ENCODE measurements around the gene CDC14A.
A peak's percentile ranks its signal among the peaks of the same experiment; 100 is the strongest.
"Not testable (repeated sequence)": the region's sequence is repeated elsewhere in the genome, so short reads cannot be mapped to it uniquely, and the experiment has no call there.

Gene CDC14A

DNA sequence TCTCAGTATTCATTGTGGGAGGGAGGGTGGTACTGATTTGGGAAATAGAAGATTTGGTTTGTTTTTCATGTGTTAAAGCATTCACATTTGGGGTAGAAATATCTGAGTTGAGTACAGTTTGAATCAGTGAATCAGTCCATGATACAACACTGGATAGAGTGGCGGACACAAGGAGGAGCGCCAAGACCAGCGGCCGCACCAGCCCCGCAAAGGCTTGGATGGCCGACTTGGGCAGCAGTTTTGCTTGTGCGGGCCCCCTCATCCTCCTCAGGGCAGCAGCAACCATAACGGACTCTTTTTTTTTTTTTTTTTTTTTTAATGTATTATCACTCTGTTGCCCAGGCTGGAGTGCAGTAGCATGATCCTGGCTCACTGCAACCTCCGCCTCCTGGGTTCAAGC lies 20.0 kb upstream of the CDC14A start:
- DNase-seq (ENCODE audit: low spot score), result no peak

DNA sequence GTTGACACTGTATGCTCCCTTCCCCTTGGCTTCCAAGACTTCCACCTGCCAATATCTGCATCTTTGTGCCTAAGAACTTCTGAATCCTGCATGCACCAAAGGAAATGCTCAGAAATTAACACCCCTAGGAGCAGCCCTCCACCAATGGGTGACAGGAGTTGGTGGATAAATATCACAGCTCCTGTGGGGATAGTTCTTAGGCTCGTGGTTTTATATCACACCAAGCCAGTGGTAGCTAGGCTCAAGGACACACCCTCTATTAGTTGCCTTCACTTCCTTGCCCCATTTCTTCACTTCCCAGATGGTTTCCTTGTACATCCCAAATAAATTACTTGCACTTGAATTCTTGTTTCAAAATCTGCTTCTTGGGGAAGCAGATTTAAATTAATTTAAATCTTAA lies 16.9 kb upstream of the CDC14A start:
- DNase-seq (ENCODE audit: low spot score), result no peak

DNA sequence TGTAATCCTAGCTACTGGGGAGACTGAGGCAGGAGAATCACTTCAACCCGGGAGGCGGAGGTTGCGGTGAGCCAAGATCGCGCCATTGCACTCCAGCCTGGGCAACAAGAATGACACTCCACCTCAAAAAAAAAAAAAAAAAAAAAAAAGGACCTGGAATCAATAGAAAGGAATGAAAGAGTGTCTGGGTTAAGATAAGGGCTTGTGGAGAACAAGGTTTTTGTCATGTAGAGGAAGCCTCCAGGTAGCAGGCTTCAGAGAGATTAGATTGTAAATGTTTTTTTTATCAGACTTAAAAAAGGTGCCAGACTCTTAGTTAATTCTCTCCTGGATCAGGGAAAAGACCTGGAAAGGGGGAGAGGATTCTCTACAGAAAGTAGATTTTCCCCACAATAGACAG lies 14.4 kb upstream of the CDC14A start:
- not testable (repeated sequence) for DNase-seq (ENCODE audit: low spot score)

DNA sequence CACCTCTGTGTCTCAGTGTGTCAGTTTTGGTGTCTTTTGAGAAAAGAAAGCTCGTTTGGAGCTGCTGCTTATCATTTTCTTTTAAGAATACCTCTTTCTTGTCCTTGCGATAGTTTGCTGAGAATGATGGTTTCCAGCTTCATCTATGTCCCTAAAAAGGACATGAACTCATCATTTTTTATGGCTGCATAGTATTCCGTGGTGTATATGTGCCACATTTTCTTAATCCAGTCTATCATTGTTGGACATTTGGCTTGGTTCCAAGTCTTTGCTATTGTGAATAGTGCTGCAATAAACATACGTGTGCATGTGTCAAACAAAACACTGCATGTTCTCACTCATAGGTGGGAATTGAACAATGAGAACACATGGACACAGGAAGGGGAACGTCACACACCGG lies 12.6 kb upstream of the CDC14A start:
- not testable (repeated sequence) for DNase-seq (ENCODE audit: low spot score)

DNA sequence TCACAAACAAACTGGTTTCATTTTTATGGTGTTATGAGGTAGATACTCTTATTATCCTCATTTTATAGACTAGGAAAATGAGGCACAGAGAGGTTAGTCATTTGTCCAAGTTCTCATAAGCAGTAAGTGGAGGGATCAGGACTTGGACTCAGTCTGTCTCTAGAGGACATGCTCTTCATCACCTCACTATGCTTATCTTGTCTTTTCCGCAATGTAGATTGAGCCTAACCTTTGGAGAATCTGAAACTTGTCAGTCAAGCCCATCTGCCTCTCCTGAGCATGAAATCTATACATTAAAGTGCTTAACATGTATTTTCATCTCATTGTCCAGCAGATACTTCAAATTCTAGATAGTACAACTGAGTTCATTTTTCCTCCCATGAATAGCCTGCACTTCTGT lies 11.8 kb upstream of the CDC14A start:
- DNase-seq (ENCODE audit: low spot score), result no peak

DNA sequence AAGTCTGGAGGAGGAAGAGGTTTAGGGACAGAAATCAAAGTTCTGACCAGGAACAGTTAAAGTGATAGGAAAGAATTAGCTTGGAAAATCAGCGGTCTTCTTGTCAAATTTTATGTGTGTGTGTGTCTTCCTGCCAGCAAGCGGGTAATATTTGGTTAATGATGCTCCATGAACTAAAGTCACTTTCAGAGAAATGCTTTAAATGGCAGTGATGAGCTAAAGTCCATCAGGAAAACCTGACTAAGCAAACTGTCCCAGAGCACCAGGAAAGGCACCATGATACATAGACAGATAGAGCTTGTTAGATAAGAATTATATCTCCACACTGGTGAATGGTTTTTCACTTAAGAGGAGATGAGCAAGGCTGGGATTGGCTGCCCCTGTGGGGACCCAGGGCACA lies 10.0 kb upstream of the CDC14A start:
- DNase-seq (ENCODE audit: low spot score), result no peak

DNA sequence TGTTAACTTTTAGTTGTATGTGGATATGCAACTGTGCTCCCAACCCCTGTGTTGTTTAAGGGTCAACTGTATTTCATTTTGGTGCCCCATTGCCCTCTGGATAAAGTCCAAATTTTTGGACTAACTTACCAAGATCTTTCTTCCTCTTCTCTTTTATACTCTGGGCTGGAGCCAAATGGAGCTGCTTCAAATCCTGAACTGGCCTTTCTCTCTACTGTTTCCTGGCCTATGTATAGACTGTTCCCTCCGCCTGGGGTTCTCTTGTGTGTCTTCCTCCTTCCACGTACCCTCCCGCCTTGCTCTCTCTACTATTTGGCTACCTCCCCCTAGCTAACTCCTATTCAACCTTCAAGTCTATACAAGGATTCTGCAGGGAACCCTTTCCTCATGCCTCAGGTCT lies 8.4 kb upstream of the CDC14A start:
- no peak for DNase-seq (ENCODE audit: low spot score)

DNA sequence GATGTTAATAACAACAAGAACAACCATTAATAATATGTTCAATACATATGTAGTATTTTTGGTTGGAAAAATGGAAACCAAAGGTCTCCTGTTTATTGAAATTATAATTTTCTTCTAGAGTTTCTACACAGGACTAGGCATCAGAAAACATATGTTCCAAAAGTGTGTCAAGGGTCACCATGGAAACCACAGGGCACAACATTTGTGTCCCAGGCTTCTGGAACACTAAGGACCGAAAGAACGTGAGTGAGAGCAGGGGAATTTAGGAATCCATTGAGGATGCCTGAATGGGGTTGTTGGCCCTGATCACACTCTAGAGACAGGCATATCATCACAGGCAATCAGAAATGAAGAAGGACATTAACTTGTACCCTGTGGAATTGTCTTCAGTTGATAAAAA lies 7.5 kb upstream of the CDC14A start:
- no peak for DNase-seq (ENCODE audit: low spot score)

DNA sequence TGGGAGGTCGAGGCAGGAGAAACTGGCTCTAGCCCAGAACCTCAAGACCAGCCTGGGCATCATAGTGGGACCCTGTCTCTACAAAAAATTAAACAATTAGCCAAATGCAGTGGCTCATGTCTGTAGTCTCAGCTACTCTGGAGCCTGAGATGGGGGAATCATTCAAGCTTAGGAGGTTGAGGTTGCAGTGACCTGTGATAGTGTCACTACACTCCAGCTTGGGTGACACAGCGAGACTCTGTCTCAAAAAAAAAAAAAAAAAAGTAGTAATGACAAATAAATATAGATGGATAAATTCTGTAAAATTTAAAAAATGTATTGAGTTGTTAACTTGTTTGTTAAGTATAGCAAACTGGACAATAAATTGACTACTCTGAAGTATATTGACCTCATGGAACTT lies 5.9 kb upstream of the CDC14A start:
- no peak for DNase-seq (ENCODE audit: low spot score)

DNA sequence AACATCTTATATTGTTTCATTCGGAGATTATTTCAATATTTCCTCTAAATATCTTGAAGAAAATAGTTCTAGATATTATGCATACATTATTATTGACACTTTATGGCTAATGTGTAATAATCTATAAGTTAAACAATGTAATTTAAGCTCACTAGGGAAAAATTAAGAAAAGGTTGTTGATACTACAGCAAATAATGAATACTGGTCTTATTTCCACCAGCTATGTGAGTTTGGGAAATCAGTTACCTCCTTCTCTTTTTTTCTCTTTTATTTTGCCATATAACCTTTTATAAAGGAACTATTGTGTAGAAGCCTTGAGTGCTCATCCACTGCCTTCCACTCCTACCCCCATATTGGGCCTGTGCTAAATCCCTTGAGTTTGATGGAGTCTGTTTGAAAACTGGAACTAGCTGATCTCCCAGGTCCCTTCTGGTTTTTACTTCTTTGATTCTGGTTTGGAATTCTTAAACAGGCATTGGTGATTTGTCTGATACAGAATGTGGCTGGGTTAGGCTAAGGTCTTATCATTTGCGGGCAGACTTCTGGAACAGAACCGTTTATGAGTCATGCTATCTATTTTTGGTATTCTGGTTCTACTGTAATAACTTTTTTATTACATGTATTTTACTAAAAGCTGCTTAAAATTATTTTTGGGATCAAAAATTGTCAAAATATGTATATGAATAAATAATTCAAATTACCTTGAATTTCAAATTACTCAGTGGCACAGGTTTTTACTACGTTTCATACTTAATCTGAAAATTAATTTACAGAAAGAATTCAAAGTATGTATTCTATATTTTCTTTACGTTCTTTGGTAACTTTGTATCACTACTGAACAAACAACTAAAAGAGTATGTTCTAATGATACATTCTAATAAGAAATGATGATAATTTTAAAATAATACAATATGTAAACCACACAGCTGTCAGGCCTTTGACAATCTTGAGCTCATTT lies 5.0 kb upstream of the CDC14A start:
- DNase-seq (ENCODE audit: low spot score), result no peak

DNA sequence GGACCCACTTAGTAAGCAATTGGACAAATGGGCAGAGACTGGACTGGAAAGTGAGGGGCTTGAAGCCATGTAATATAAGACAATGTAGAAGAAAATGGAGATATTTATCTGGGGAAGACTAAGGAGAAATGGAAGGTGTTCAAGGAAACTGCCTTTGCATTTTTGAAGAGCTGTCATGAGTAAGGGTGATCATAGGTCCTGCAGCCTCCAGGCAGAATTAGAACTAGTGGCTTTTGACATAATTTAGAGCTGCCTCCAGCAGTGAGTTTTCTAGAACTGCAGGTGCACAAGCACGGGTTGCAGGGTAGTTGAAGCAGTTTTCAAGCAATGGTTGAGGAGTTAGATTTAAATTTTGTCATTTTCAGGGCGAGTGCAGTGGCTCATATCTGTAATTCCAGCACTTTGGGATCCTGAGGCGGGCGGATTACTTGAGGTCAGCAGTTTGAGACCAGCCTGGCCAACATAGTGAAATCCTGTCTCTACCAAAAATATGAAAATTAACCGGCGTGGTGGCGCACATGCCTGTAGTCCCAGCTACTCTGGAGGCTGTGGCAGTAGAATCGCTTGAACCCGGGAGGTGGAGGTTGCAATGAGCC lies 3.7 kb upstream of the CDC14A start:
- DNase-seq (ENCODE audit: low spot score), result no peak

DNA sequence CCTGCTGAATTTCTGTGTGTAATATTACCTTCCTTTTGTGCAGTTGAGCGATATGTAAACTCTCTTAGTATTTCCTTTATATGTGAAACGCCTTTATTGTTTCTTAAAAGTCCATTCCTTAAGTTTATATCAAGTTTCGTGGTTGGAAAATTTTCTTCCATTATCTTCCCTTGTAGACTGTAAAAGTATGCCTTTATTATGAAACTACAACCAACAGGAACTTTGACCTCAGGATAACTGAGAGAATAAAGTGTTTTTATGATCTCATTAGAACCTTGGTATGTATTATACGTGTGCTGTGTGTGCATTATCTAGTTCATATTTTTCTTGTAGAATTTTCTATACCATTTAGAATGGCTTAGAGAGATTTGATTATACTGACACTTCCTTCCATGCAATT lies 3.1 kb upstream of the CDC14A start:
- DNase-seq (ENCODE audit: low spot score), result no peak

DNA sequence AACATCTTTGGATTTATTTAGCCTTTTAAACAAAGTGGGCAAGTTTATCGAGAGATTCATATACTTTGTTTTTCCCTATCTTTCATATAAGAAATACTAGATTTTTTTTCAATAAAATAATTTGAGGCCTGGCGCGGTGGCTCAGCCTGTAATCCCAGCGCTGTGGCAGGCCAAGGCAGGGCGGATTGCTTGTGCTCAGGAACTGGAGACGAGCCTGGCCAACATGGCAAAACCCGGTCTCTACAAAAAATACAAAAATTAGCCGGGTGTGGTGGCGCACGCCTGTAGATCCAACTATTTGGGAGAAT lies 1.6 kb upstream of the CDC14A start:
- no peak for DNase-seq (ENCODE audit: low spot score)

DNA sequence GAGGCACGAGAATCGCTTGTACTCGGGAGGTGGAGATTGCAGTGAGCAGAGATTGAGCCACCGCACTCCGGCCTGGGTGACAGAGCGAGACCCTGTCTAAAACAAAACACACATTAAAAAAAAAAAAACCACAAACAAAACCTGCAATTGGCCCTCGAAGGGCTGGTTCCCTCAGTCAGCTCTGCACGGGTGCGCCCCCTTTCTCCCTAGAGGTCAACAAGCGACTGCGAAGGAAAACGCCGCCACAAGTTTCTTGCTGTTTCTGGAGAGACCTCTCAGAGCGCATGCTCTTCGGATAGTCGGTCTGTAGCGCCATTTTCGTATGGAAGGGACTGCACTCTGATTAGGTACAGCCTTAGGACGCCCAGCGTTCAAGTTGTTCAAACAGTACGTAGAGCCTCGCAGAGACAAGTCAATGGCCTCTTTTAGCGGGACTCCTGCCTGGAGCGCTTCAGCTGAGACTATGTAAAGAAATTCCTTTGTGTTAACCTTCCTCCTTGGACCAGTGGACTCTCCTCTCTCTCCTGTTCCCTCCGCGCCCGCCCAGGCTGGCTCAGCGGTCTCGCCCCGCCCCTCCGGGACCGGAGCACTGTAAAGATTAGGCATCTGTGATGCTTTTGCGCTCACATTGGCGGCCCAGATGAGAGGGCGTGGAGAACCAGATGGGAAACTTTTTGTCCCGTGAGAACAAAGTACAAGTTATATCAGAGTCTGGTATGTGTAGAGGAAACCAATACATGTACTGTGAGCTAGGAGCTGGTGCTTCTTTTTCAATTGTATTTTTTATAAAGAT lies 1.0 kb upstream of the CDC14A start:
- peak; percentile 99 for DNase-seq (ENCODE audit: low spot score)

DNA sequence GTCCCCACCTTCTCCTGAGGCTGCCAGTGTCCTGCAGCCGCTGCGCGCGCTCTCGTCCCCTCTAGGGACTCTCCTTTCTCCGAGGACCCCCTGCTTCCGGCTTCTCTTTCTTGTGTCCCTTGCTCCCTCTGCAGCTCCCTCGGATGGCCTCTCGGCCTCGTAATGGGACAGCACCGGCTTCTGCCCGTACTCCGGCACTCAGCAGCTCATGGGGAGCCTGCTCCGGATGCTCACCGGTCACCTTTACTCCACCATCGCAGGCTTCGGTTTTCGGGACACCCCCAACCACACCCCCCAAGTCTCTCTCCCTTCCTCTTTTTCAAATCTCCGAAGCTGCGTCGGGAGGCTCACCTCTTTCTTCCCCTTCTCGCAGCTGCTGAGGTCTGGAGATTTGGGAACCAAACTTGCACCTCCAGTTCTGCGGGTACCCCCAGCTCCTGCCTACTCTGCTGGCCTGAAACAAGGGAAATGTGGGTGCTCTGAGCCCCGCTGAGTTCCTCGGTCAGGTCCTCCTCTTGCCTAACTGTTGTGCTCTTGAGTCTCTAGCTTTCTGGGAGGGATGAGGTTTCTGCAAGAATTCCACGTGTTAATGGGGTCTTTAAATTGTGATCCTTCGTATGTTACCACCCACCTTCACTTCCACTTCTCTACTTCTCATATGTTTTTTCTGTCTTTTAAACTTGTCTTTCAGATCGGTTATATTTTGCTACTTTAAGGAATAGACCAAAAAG lies 930 bp downstream of the CDC14A start:
- peak; percentile 54 for DNase-seq (ENCODE audit: low spot score)

DNA sequence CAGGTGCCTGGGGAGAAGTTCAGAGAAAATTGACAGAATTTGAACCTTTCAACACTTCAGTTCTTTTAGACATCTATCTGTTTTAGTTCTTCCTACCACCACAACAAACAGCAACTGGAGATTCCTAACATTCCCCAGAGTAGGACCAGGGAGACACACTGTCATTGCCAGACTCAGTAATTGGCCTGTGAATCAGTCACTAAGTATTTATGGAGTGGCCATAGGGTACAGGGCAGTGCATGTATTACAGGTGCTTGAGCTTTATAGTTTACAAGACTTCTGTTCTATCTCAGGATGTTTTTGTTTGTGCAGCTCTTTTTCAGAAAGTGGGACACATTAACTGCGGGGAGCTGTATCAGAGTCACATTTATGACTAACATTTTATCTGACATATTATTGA lies 1.7 kb downstream of the CDC14A start:
- DNase-seq (ENCODE audit: low spot score), result peak; percentile 15

DNA sequence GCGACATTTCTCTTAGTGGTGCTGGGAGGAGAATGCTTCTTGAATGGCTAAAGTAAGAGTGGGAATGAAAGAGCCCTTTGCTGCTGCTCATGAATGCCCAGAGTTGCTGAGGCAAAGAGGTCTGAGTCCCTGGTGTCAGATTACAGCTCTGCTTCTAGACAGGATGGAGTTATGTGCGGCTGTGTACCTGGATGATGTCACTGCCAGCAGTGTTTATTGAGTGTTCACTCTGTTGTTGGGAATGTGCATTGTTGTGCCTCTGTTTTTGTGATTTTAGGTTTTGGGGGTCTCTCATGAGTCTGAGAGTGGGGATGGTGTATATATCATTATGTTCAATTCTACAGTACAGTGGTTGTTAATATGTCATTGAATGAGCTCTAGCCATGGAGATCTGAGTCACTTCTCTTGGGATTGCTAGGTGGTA lies 2.7 kb downstream of the CDC14A start:
- no peak for DNase-seq (ENCODE audit: low spot score)

DNA sequence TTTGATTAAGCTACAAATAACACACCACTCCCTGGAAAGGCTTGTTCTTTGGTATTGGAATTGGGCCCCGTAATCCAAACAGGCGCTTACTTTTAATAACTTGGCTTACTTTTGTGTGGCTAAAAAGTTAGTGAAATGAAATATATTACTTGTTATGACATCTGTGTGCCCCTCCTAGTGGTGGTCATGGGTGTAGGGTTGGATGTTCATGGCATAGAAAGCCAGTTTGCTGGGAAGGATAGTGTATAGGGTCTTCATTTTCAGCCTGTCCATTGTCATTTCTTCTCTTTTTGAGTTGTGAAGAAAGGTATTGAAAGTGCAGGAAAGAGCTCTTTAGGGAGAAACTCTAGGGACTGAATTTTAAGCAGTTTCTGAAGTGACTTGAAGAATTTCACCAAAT lies 5.9 kb downstream of the CDC14A start:
- peak; percentile 60 for DNase-seq (ENCODE audit: low spot score)

DNA sequence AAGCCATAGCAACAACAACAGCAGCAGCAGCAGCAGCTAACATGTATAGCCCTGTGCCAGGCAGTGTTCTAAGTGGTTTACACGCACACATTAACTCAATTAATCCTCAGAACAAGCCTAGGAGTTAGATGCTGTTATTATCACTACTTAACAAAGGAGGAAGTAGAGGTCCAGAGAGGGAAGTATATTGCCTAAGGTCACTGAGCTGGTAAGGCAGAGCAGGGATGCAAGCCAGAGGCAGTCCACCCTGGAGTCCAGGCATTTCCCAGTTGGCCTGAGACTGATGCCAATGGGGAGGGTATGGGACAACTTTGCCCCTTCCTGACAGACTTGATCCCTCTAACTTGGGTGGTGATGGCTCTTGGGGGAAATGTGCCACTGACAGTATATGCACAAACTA lies 6.8 kb downstream of the CDC14A start:
- no peak for DNase-seq (ENCODE audit: low spot score)

DNA sequence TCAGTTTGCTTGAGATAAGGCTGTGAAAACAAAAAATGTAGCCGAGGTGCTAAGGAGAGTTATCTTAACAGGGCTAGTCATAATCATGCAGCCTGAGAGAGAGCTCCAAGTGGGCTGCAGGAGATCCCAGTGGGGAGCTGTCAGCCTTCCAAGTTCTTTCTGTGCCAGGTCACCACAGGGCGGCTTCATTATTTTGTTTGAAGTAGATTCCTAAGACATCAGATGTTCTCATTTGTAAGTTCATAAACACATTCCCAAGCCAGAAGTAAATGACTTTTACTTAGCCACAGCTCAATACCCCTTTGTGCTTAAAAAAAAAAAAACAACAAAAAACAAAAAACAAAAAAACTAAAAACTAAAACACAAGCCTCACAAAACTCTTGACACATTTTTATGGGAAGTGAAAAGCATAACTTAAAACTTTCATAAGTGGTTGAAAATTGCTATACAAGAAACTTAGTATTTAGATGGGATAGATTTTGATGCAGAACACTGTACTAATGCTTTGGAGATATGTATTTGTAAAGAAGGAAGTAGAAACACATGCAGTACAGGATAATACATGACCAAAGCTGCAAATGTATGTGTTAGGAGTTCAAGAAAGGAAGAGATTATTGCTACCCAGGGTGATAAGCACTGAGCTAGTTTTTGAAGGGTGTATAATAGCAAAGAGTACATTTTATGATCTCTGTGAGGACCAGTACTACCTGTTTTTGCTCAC lies 8.6 kb downstream of the CDC14A start:
- DNase-seq (ENCODE audit: low spot score), result no peak

DNA sequence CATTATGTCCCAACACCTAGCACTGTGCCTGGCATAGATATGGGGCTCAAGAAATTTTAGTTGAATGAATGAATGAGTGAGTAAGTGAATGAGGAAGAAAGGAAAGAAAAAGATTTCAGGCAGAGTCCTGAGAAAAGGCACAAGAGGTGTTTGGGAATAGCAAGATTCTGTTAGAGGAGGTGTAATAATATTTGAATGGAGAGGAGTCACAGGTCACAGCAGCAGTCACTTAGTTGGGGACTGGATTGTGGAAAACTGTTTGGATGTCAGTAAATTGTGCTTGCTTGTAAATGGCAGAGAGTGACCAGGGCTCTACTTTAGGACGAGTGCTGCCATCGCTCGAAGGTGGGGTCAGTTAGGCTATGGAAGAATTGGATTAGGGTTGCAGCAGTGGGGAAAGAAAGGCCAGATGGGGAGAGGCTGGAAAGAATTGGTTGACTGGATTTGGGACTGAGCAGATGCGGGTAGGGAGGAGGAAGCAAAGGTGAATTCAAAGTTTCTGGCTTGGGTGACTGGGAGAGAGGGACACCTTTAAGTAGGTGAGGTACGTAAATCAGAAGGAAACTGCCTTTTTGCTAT lies 9.3 kb downstream of the CDC14A start:
- DNase-seq (ENCODE audit: low spot score), result no peak

Measured in NAMALWA (cell line).